Measurements from ENCODE around the gene C10orf90.

GRCh38 chr10:126592901-126593300 lies 77.6 kb downstream of the C10orf90 start:
- TF ChIP-seq CTCF (conservative IDR thresholded peaks at IDR 0.05) (no peak), EZH2 (IDR thresholded peaks at IDR 0.05; ENCODE audit: low read depth) (no peak)

Data from PC-9 (cell line).